ENCODE data around the gene EDEM2. TPM values are rescaled to one million over a fixed set of nuclear protein-coding genes. Genes with fewer than 3 reads are reported as not detected.

Gene EDEM2, protein sequence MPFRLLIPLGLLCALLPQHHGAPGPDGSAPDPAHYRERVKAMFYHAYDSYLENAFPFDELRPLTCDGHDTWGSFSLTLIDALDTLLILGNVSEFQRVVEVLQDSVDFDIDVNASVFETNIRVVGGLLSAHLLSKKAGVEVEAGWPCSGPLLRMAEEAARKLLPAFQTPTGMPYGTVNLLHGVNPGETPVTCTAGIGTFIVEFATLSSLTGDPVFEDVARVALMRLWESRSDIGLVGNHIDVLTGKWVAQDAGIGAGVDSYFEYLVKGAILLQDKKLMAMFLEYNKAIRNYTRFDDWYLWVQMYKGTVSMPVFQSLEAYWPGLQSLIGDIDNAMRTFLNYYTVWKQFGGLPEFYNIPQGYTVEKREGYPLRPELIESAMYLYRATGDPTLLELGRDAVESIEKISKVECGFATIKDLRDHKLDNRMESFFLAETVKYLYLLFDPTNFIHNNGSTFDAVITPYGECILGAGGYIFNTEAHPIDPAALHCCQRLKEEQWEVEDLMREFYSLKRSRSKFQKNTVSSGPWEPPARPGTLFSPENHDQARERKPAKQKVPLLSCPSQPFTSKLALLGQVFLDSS
- 47.9 and 68.8 TPM in 2 replicates for total RNA-seq

DNA sequence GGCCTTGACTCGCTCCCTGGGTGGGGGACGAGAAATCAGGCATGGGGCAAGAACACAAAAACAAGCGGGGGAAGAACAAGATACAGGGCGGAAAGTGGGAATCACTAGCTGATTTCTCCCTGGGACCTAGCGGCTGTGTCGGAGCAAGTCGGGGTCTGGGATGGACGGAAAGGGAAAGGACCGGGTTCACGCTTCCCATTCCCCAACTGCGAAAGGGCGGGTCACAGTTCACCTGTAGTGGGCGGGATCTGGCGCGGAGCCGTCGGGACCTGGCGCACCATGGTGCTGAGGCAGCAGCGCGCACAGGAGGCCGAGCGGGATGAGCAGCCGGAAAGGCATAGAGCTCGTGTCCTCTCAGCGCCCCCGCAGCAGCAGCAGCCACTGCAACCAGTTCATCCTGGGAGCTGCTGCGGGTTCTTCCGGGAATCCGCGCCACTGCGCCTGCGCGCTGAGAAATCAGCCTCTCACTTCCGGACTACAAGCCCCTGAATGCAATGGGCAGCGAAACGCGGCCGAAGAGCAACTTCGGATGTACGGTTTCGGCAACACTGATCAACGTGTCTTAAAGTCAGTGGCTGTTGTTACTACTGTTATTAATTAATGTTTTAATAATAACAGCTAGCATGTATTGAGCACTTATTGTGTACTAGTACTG is at the start of gene EDEM2:
Gene EDEM2 (minus strand): TSS at position 417 of the 655 bp plus-strand sequence. CDS start 78 bp downstream, at position 339.

DNA sequence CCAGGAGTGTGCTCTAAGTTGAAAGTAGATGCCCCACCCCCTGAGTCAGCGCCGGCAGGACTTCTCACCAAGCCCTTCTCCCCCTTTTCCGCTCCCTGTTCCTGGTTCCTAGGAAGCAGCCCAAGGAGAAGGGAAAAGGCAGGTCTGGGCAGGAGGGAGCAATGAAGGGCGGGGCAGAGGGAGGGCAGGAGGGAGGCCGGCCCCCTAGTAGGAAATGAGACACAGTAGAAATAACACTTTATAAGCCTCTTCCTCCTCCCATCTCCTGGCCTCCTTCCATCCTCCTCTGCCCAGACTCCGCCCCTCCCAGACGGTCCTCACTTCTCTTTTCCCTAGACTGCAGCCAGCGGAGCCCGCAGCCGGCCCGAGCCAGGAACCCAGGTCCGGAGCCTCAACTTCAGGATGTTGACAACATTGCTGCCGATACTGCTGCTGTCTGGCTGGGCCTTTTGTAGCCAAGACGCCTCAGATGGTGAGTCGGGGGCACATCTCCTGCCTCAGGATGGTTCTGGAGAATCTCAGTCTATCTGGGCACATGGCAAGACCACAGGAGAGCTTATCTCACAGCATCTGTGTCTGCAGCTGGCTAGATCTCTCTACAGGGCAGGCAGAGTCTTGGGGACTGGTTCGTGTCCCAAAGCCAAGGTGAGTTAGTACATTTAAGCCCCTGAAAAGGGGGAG is 24.8 kb upstream of the EDEM2 start, which contains the start of gene PROCR:
Gene PROCR (plus strand): TSS at position 320 of the 681 bp plus-strand sequence. CDS start 83 bp downstream, at position 403.

DNA sequence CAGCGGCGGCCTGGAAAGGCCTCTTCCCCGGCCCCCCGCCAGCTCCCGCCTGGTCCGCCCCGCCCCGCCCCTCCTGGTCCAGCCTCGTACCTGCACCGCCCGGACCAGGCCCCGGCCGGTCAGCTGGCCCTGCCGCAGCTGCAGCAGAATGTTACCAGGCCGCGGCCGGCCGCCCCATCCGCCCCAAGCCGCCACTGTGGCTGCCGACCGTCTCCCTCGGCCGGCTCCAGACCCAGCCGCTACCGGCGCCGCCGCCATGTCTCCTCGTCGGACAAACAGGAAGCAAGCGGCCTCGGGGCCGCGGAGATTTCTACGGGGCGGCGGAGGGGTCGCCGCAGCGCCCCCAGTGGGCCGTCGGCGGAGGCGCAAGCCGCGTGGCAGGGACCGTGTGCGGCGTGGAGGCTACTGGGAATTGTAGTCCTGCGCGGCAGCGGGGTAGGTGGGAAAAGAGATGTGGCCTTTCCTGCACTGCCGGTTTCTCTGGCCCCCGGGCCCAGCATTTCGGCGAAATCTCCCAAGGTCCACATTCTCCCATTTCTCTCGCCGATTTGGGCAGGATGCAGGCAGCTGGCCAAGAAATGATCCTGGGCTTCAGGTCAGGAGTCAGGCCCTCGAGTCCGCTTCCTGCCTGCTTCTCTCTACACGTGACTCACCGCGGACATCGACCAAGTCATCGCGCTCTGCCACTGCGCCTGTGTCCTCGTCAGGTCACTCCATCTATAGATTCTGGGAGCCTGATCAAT is 54.4 kb downstream of the EDEM2 start, which contains the start of gene TRPC4AP:
Gene TRPC4AP (minus strand): TSS at position 284 of the 743 bp plus-strand sequence. CDS start 26 bp downstream, at position 258.

Other genes starting within 250 kb of the EDEM2 start
- gene GSS, start 191.5 kb downstream of the EDEM2 start, total RNA-seq = 68.2 and 86.5 TPM in 2 replicates
- gene MYH7B, start 191.5 kb downstream of the EDEM2 start, total RNA-seq = under 0.01 TPM in 1 of 2 replicates, not detected in the other
- gene TRPC4AP, start 54.5 kb downstream of the EDEM2 start, total RNA-seq = 82.3 and 120 TPM in 2 replicates
- gene PROCR, start 24.7 kb upstream of the EDEM2 start, total RNA-seq = 85.3 and 244 TPM in 2 replicates
- 0.38 and 0.56 TPM in 2 replicates for gene MMP24, start 79.4 kb upstream of the EDEM2 start, total RNA-seq
- 8.6 and 37.5 TPM in 2 replicates for gene MMP24OS, start 130.8 kb upstream of the EDEM2 start, total RNA-seq
- gene EIF6, start 137.4 kb upstream of the EDEM2 start, total RNA-seq = 104 and 187 TPM in 2 replicates
- gene FAM83C, start 145.1 kb upstream of the EDEM2 start, total RNA-seq = under 0.01 TPM in 1 of 2 replicates, not detected in the other

All from regular cardiac myocyte (primary cell).